Activated CD4-positive, alpha-beta T cell treated with anti-CD3 and anti-CD28 coated beads, Interleukin-2, amount 10 ng/mL, durations not matched to agents 7 days and 5 days (primary cell): ENCODE results near the gene GFI1B. TPM values are rescaled to one million over a fixed set of nuclear protein-coding genes. Genes with fewer than 3 reads are reported as not detected.
"Not testable (repeated sequence)": the region's sequence is repeated elsewhere in the genome, so short reads cannot be mapped to it uniquely, and the experiment has no call there.

Experiments
- CTCF ChIA-PET: fragments of 350-600 bp; sonication (Branson Sonifier 250); formaldehyde crosslinking; loops from one replicate; lab custom pipeline; 2021; ENCODE audit warnings: antibody characterized with exemption; lab: Charles Lee
- POLR2A ChIA-PET: fragments of 350-600 bp; sonication (Branson Sonifier 250); formaldehyde crosslinking; loops from one replicate; lab custom pipeline; 2021; ENCODE audit warnings: antibody characterized with exemption; lab: Charles Lee
- DNase-seq: peaks from one replicate; pipeline ENCODE4 v3.0.0-alpha.2; 2020
- H3K27ac Mint-ChIP-seq: one replicate; pipeline ENCODE4 v1.8.0; 2021; ENCODE audit warnings: mild to moderate bottlenecking, moderate library complexity, mixed read lengths
- H3K27me3 Mint-ChIP-seq: one replicate; pipeline ENCODE4 v1.8.0; 2021; ENCODE audit warnings: mixed read lengths
- H3K36me3 Mint-ChIP-seq: one replicate; pipeline ENCODE4 v1.8.0; 2021; ENCODE audit warnings: low read depth, mixed read lengths
- H3K4me1 Mint-ChIP-seq: one replicate; pipeline ENCODE4 v1.8.0; 2021; ENCODE audit warnings: mixed read lengths
- H3K4me3 Mint-ChIP-seq: one replicate; pipeline ENCODE4 v1.8.0; 2021; ENCODE audit warnings: mild to moderate bottlenecking, moderate library complexity, mixed read lengths
- H3K9me3 Mint-ChIP-seq: one replicate; pipeline ENCODE4 v1.8.0; 2021; ENCODE audit warnings: mixed read lengths
- total RNA-seq, 2 experiments: library from RNA; stranded (reverse); gene quantifications; one replicate each; pipeline ENCODE4 v1.2.3, GENCODE V29; 2021

Gene GFI1B
- total RNA-seq, 2 experiments from 2014 or later, result not detected

DNA sequence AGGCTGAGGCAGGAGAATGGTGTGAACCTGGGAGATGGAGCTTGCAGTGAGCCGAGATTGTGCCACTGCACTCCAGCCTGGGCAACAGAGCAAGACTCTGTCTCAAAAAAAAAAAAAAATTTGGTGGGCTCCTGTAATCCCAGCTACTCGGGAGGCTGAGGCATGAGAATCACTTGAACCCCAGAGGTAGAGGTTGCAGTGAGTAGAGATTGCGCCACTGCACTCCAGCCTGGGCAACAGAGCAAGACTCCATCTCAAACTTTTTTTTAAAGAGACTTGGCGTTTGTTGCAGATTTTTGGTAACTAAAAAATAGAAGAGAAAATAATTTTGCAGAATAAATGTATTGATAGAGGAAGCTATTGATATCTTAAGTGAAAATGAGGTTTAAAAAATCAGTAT lies 19.7 kb downstream of the GFI1B start:
- H3K9me3 Mint-ChIP-seq, H3K27ac Mint-ChIP-seq, CTCF ChIA-PET, H3K4me3 Mint-ChIP-seq, DNase-seq, POLR2A ChIA-PET, H3K4me1 Mint-ChIP-seq, H3K36me3 Mint-ChIP-seq: not testable (repeated sequence)
- H3K27me3 Mint-ChIP-seq, result peaks cover 25% of the 10 kb centered on the region

DNA sequence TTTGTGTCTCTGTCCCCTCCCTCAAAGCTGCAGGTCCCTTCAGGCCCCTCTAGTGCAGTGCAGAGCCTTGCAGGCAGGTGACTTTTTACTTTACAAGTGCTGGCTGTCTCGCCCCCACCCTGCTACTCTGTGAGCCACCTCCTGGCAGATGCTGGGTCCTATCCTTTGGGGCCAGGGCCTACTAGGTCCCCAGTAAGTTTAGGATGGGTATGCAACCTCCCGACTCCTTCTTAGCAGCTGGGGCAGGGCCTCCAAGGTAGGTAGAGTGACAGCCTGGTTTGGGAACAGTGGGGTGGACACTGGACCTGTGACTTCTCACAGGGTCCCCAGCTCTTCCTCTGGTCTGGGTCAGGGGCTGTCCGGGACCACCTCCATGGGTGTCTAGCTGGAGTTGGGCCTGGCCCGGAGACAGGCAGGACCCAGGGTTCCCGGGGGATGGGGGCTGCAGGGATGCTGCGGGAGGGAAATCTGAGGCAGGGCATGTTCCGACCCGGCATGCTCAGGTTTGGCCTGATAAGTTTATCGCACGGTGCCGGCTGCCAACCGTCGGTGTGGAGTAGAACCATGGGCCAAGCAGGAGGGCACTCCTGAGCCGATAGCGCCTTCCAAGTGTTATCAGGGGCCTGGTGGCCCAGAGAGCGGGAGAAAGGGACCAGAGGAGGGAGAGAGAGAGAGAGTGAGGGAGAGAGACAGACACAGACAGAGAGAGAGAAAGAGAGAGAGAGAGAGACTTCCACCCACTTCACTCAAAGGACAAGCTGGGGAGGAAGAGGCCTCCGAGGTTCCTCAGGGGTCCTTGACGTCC lies 20.5 kb downstream of the GFI1B start:
- no peak overlapping the region for H3K4me3 Mint-ChIP-seq
- peaks cover 31% of the 10 kb centered on the region for H3K27me3 Mint-ChIP-seq
- H3K4me1 Mint-ChIP-seq, result peaks cover 2% of the 10 kb centered on the region
- ChIA-PET POLR2A (no interaction called here), CTCF (no interaction called here)
- DNase-seq, result no peak
- no peak overlapping the region for H3K27ac Mint-ChIP-seq
- H3K9me3 Mint-ChIP-seq, result no peaks in the 10 kb centered on the region
- no peaks in the 10 kb centered on the region for H3K36me3 Mint-ChIP-seq

- no peak for DNase-seq
- Mint-ChIP-seq H3K9me3 (no peaks in the 10 kb centered on the region), H3K27ac (no peak overlapping the region), H3K4me1 (no peaks in the 10 kb centered on the region), H3K27me3 (peaks cover 37% of the 10 kb centered on the region), H3K4me3 (no peak overlapping the region), H3K36me3 (no peaks in the 10 kb centered on the region)
- ChIA-PET POLR2A (no interaction called here), CTCF (interaction anchor here (0.6 to 1.3 kb wide), 4 partner anchors 20 to 618 kb away, joined by 3 to 6 read pairs (median 3); no protein-coding TSS in a partner anchor)
Observed at GRCh38 chr9:133002147-133003070, 23.9 kb downstream of the GFI1B start.

GRCh38 chr9:133003071-133003461 lies 24.6 kb downstream of the GFI1B start:
- H3K36me3 Mint-ChIP-seq, result no peaks in the 10 kb centered on the region
- no peaks in the 10 kb centered on the region for H3K4me1 Mint-ChIP-seq
- H3K27ac Mint-ChIP-seq, result no peak overlapping the region
- peaks cover 38% of the 10 kb centered on the region for H3K27me3 Mint-ChIP-seq
- H3K4me3 Mint-ChIP-seq, result no peak overlapping the region
- DNase-seq, result no peak
- ChIA-PET CTCF (interaction anchor here (1.2 to 2.2 kb wide), 3 partner anchors 11 to 468 kb away, joined by 3 to 9 read pairs (median 6); no protein-coding TSS in a partner anchor), POLR2A (no interaction called here)
- no peaks in the 10 kb centered on the region for H3K9me3 Mint-ChIP-seq

GRCh38 chr9:133003671-133004090 lies 25.2 kb downstream of the GFI1B start:
- ChIA-PET CTCF (interaction anchor here (1.5 to 2.2 kb wide), 2 partner anchors 10 to 14 kb away, joined by 3 to 9 read pairs; no protein-coding TSS in a partner anchor), POLR2A (no interaction called here)
- Mint-ChIP-seq H3K9me3 (no peaks in the 10 kb centered on the region), H3K4me3 (no peak overlapping the region), H3K27ac (no peak overlapping the region), H3K4me1 (no peaks in the 10 kb centered on the region), H3K27me3 (peaks cover 41% of the 10 kb centered on the region), H3K36me3 (no peaks in the 10 kb centered on the region)
- no peak for DNase-seq

GRCh38 chr9:133004091-133004998 lies 25.9 kb downstream of the GFI1B start:
- CTCF ChIA-PET, result interaction anchor here (1.5 to 2.2 kb wide), 2 partner anchors 9 to 13 kb away, joined by 3 to 9 read pairs; no protein-coding TSS in a partner anchor
- no peaks in the 10 kb centered on the region for H3K36me3 Mint-ChIP-seq
- no peaks in the 10 kb centered on the region for H3K9me3 Mint-ChIP-seq
- POLR2A ChIA-PET, result no interaction called here
- no peaks in the 10 kb centered on the region for H3K4me1 Mint-ChIP-seq
- peaks cover 43% of the 10 kb centered on the region for H3K27me3 Mint-ChIP-seq
- no peak overlapping the region for H3K4me3 Mint-ChIP-seq
- no peak for DNase-seq
- no peak overlapping the region for H3K27ac Mint-ChIP-seq

DNA sequence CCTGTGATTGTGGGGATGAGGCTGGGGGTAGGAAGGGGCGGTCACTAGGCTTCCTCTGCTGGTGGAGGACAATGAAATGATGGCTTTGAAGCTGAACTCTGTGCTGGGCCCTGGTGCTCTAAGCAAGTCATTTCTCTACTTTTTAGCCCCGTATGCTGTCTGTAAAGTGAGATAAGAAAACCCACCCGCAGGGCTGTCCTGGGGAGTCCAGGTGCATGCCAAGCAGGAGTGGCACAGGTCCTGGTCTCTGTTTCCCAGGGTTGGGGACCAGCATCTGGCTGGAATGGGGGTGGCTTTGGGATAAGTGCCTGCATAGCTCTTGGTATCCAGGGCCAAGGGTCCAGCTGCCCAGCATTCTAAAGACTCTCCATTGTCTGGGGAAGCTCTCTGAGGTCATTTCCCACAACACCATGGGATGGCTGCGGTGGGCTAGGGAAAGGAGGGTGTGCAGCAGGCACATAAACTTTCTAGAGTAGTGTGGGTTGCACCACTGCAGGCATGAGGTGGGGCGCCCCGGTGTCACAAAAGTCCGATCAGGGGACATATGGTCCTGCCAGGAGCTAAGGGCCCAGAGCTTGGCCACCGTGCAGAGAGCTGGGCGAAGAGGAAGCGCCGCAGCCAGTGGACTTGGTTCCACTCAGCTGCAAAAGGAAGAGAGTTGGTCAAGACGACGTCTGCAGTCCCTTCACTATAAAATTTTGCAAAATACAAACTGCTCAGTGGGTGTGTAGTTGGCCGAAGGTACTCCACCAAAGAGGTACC lies 26.7 kb downstream of the GFI1B start:
- POLR2A ChIA-PET, result no interaction called here

DNA sequence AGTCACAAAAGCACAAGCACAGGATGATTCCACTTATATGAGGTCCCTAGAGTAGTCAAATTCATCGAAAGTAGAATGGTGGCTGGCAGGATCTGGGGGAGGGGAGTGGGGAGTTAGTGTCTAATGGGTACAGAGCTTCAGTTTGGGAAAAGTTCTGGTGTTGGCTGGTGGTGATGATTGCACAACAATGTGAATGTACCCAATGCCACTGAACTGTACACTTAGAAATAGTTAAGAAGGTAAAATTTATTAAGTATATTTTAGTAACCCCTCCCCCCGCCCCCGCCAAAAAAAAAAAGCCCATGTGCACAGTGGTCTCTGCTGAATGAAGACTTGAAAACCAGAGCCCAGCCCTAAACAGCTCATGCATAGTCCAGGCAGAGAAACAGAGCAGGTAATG lies 27.5 kb downstream of the GFI1B start:
- Mint-ChIP-seq H3K4me1 (no peaks in the 10 kb centered on the region), H3K36me3 (no peaks in the 10 kb centered on the region), H3K4me3 (no peak overlapping the region), H3K9me3 (no peaks in the 10 kb centered on the region), H3K27ac (no peak overlapping the region), H3K27me3 (peaks cover 38% of the 10 kb centered on the region)
- no peak for DNase-seq
- CTCF ChIA-PET, result interaction anchor here (1.0 kb wide), 1 partner anchor 16 kb away, joined by 4 read pairs; no protein-coding TSS in a partner anchor
- POLR2A ChIA-PET, result no interaction called here

More for the DNA sequence above, 26.7 kb downstream of the GFI1B start:
- Mint-ChIP-seq H3K4me1 (no peaks in the 10 kb centered on the region), H3K9me3 (no peaks in the 10 kb centered on the region), H3K4me3 (no peak overlapping the region), H3K36me3 (no peaks in the 10 kb centered on the region), H3K27me3 (peaks cover 43% of the 10 kb centered on the region), H3K27ac (no peak overlapping the region)
- no peak for DNase-seq
- CTCF ChIA-PET, result interaction anchor here (1.5 to 2.2 kb wide), 2 partner anchors 8 to 12 kb away, joined by 3 to 9 read pairs; no protein-coding TSS in a partner anchor

DNA sequence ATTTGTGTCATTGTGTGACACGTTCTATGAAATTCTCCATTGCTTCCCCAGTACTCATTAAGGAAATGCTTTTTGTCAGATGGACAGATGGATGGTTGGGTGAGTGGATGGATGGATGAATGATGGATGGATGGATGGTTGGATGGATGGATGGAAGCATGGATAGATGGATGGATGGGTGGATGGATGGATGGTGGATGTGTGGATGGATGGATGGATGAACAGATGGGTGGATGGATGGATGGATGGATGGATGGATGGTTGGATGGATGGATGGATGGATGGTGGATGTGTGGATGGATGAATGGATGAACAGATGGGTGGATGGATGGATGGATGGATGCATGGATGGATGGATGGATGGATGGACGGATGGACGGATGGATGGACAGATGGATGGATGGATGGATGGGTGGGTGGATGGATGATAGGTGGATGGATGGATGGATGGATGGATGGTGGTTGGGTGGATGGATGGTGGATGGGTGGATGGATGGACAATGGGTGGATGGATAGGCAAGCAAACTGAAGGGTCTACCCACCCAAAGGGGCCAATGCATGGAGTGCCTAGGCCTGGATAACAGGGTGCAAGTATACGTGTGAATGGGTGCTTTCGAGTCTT lies 28.3 kb downstream of the GFI1B start:
- CTCF ChIA-PET, result interaction anchor here (0.6 to 1.0 kb wide), 2 partner anchors 15 to 16 kb away, joined by 3 to 4 read pairs; no protein-coding TSS in a partner anchor

DNA sequence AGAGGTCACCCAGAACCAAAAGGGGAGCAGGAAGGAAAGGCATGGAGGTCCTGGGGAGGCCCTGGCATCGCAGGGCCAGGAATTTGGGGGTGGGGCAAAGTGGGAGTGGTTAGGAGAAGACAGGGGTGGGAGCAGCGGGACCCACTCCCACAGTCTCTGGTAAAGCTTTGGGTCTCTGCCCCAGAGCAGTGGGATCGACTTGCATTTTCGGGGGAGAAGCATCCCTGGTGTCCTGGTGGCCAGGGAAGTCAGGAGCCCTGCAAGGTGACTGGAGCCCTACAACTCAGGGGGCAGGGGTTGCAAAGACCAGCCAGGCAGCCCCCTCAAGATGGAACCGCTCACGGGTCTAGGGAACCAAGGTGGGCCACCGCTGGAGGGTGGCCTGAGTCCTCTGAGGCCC lies 29.9 kb downstream of the GFI1B start:
- H3K27me3 Mint-ChIP-seq, result peaks cover 25% of the 10 kb centered on the region
- H3K27ac Mint-ChIP-seq, result no peak overlapping the region
- H3K36me3 Mint-ChIP-seq, result no peaks in the 10 kb centered on the region
- ChIA-PET POLR2A (no interaction called here), CTCF (no interaction called here)
- H3K4me3 Mint-ChIP-seq, result no peak overlapping the region
- H3K4me1 Mint-ChIP-seq, result no peaks in the 10 kb centered on the region
- DNase-seq, result no peak
- no peaks in the 10 kb centered on the region for H3K9me3 Mint-ChIP-seq

More for the DNA sequence above, 28.3 kb downstream of the GFI1B start:
- POLR2A ChIA-PET, result no interaction called here
- H3K4me3 Mint-ChIP-seq, result no peak overlapping the region
- no peak for DNase-seq
- no peak overlapping the region for H3K27ac Mint-ChIP-seq
- H3K4me1 Mint-ChIP-seq, result no peaks in the 10 kb centered on the region
- H3K9me3 Mint-ChIP-seq, result no peaks in the 10 kb centered on the region
- H3K27me3 Mint-ChIP-seq, result peaks cover 37% of the 10 kb centered on the region
- H3K36me3 Mint-ChIP-seq, result no peaks in the 10 kb centered on the region

GRCh38 chr9:133008824-133009223 lies 30.3 kb downstream of the GFI1B start:
- Mint-ChIP-seq H3K27ac (no peak overlapping the region), H3K36me3 (no peaks in the 10 kb centered on the region), H3K27me3 (peaks cover 23% of the 10 kb centered on the region), H3K4me1 (no peaks in the 10 kb centered on the region), H3K4me3 (no peak overlapping the region), H3K9me3 (no peaks in the 10 kb centered on the region)
- CTCF ChIA-PET, result no interaction called here
- POLR2A ChIA-PET, result no interaction called here
- DNase-seq, result no peak
